ENCODE measurements around the gene PWP1. TPM values are rescaled to one million over a fixed set of nuclear protein-coding genes. Genes with fewer than 3 reads are reported as not detected.
A peak's percentile ranks its signal among the peaks of the same experiment; 100 is the strongest.

Gene PWP1
- total and polyA plus RNA-seq, 3 experiments from 2014 or later, result 71.3 to 80.2 (median 72.3) TPM

DNA sequence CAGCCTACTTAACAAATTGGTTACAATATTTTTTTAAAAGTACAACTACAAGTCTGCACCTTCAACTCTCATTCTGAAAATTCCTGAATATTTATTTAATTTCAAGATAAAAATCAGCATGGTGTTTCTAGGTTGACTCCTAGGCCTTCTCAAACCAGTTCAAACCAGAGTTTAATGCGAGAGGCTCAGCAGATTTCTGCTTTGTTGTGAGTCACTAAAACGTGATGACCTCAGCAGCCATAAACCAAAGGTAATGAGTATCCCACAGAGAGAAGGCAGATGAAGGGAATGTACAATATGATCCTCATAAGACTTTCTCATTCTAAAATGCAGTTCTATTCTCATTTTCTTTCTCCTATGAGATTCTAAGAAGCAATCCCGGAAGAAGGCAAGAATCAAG is 73.8 kb downstream of the PWP1 start:
- peak overlapping the region; percentile 64 for H3K27ac ChIP-seq (ENCODE audit: low read depth, low read length)
- POLR2A ChIA-PET, result interaction anchor here (0.6 to 0.7 kb wide), 2 partner anchors 23 to 379 kb away, joined by 3 to 4 read pairs; no protein-coding TSS in a partner anchor
- no peaks in the 10 kb centered on the region for H3K27me3 ChIP-seq (ENCODE audit: insufficient read depth, low read length, poor library complexity, severe bottlenecking)
- peaks cover 36% of the 10 kb centered on the region for H3K4me1 ChIP-seq (ENCODE audit: insufficient read depth, low read length)
- H3K4me3 ChIP-seq (ENCODE audit: low read length), result peak overlapping the region; percentile 93
- Mint-ChIP-seq H3K27ac (peak overlapping the region in 7 of 8 donors; percentile 54 to 97 (median 89)), H3K36me3 (peaks cover 2 to 47% (median 3%) of the 10 kb centered on the region in 3 donors), H3K4me3 (peak overlapping the region; percentile 88 to 95 (median 90)), H3K27me3 (no peaks in the 10 kb centered on the region), H3K4me1 (peaks cover 30 to 54% (median 50%) of the 10 kb centered on the region in 3 donors), H3K9me3 (no peaks in the 10 kb centered on the region)
- H3K9me3 ChIP-seq (ENCODE audit: low read length), result no peaks in the 10 kb centered on the region
- H3K36me3 ChIP-seq (ENCODE audit: insufficient read depth, low read length), result peaks cover 17% of the 10 kb centered on the region
- CTCF ChIA-PET, result no interaction called here
- DNase-seq, result no peak

DNA sequence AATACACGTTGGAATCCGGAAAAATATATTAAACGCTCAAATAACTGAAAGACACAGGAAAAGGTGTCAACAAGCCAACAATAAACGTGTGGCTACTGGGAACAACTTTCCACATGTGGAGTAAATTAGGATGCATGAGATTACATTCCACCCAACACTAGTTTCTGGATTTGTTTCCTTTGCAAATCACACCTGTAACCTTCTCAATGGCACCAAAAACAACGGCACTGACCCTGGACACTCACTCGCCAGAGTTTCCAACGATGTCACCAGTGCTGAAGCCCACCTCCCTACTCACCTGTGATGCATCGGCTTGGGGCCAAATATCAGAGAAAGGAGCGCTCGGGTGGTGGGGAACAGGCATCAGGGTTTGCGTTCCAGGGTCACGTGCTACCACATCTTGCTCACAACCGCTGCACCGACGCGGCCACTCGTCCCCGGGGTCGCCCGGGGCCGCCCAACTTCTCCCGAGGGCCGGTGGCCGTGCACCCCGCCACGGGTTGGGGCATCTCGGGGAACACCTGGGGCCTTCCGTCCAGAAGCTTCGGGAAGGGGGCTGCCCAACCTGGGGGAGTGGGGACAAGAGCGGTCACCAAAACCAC is 74.7 kb downstream of the PWP1 start:
- POLR2A ChIA-PET, result interaction anchor here (0.6 kb wide), 1 partner anchor 380 kb away, joined by 3 read pairs; no protein-coding TSS in a partner anchor
- peak; percentile 17 to 55 (median 24) for DNase-seq
- Histone ChIP-seq H3K27ac (ENCODE audit: low read depth, low read length) (peak overlapping the region; percentile 64), H3K9me3 (ENCODE audit: low read length) (no peaks in the 10 kb centered on the region), H3K36me3 (ENCODE audit: insufficient read depth, low read length) (peaks cover 10% of the 10 kb centered on the region), H3K27me3 (ENCODE audit: insufficient read depth, low read length, poor library complexity, severe bottlenecking) (no peaks in the 10 kb centered on the region), H3K4me3 (ENCODE audit: low read length) (peak overlapping the region; percentile 93), H3K4me1 (ENCODE audit: insufficient read depth, low read length) (peaks cover 36% of the 10 kb centered on the region)
- Mint-ChIP-seq H3K4me3 (peak overlapping the region; percentile 88 to 95 (median 90)), H3K27me3 (no peaks in the 10 kb centered on the region), H3K36me3 (peaks cover 2 to 38% (median 3%) of the 10 kb centered on the region in 3 donors), H3K27ac (peak overlapping the region in 7 of 8 donors; percentile 84 to 97 (median 89)), H3K9me3 (no peaks in the 10 kb centered on the region), H3K4me1 (peaks cover 30 to 51% (median 50%) of the 10 kb centered on the region in 3 donors)
- CTCF ChIA-PET, result no interaction called here

DNA sequence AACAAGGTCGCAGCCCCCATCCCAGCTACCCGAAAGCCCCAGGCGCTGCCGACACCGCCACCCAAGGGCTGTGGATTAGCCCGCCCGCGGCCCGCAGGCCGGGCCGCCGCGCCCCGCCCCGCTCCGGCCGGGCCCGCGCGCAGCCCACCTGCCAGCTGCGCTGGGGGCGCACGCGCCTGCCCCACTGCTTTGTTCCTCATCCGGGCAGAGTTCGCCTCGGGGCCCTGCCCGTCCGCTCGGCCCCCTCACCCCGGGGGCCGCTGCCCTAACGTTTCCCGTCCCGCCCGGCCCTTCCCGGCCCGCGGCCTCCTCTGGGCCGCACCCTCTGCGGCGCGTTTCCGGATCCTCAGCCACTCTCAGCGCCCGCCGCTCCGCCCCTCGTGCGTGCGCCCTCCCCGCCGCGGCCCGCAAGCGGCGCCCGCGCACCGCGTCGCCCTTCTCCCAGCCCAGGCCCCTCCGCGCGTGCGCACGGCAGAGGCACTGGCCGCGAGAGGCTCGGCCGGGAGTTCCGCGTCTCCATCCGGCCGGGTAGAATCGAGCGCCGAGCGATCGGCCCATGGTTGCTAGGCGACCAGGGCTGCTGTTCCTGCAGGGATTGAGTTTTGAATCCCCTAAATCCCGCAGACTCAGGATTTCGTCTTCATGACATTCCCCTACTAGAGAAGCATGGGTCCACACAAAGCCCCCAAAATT is 75.4 kb downstream of the PWP1 start, which contains the start of gene PRDM4:
PRDM4 (minus strand) TSS at position 329 of the 693 bp plus-strand sequence. CDS start 622 bp downstream, outside the sequence.
- CTCF ChIA-PET, result no interaction called here
- H3K27me3 Mint-ChIP-seq, result no peaks in the 10 kb centered on the region
- Histone ChIP-seq H3K27ac (ENCODE audit: low read depth, low read length) (peak within 1 kb of the TSS; percentile 81), H3K9me3 (ENCODE audit: low read length) (no peaks in the 10 kb centered on the region), H3K36me3 (ENCODE audit: insufficient read depth, low read length) (peaks cover 10% of the 10 kb centered on the region), H3K4me1 (ENCODE audit: insufficient read depth, low read length) (peaks cover 36% of the 10 kb centered on the region), H3K4me3 (ENCODE audit: low read length) (peak within 1 kb of the TSS; percentile 93), H3K27me3 (ENCODE audit: insufficient read depth, low read length, poor library complexity, severe bottlenecking) (no peaks in the 10 kb centered on the region)
- DNase-seq, result peak; percentile 86 to 94 (median 91)
- H3K27ac Mint-ChIP-seq, result peak within 1 kb of the TSS; percentile 92 to 98 (median 96)
- peak within 1 kb of the TSS; percentile 88 to 95 (median 90) for H3K4me3 Mint-ChIP-seq
- POLR2A ChIA-PET, result no interaction called here
- H3K36me3 Mint-ChIP-seq, result peaks cover 2 to 35% (median 3%) of the 10 kb centered on the region in 3 donors
- H3K9me3 Mint-ChIP-seq, result no peaks in the 10 kb centered on the region
- peaks cover 30 to 51% (median 50%) of the 10 kb centered on the region in 3 donors for H3K4me1 Mint-ChIP-seq

DNA sequence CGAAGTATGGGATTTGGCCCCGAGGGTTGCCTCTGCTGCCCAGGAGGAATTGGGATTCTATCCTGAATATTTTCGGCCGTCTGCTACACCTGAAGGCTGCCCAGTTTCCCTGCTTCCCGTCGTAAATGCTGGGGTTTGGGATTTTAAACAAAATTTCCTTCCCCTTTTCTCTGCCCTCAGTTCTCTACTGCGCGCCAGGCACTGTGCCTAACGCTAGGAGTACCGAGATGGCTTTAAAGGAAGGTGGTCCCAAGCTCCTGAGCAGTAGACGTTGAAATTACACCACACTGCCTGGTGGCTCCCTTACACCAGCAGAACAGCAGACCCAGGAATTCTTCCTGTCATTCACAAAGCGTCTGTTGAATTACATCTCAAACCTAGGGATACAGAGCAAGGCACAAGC is 75.9 kb downstream of the PWP1 start:
- Histone ChIP-seq H3K4me3 (ENCODE audit: low read length) (peak overlapping the region; percentile 84), H3K4me1 (ENCODE audit: insufficient read depth, low read length) (peaks cover 36% of the 10 kb centered on the region), H3K27ac (ENCODE audit: low read depth, low read length) (peak overlapping the region; percentile 81), H3K36me3 (ENCODE audit: insufficient read depth, low read length) (peaks cover 5% of the 10 kb centered on the region), H3K27me3 (ENCODE audit: insufficient read depth, low read length, poor library complexity, severe bottlenecking) (no peaks in the 10 kb centered on the region), H3K9me3 (ENCODE audit: low read length) (no peaks in the 10 kb centered on the region)
- ChIA-PET CTCF (no interaction called here), POLR2A (no interaction called here)
- no peak for DNase-seq
- peak overlapping the region; percentile 86 to 94 (median 89) for H3K4me3 Mint-ChIP-seq
- H3K4me1 Mint-ChIP-seq, result peaks cover 30 to 48% (median 47%) of the 10 kb centered on the region in 3 donors
- peaks cover 1 to 30% (median 3%) of the 10 kb centered on the region in 3 donors for H3K36me3 Mint-ChIP-seq
- H3K27me3 Mint-ChIP-seq, result no peaks in the 10 kb centered on the region
- no peaks in the 10 kb centered on the region for H3K9me3 Mint-ChIP-seq
- H3K27ac Mint-ChIP-seq, result peak overlapping the region; percentile 92 to 98 (median 94)

Other genes with a start within 250 kb of the PWP1 start
- gene PRDM4, start 75.3 kb downstream of the PWP1 start, total RNA-seq, result 10 to 100 TPM; 30.5 to 33.8 TPM
- 25.2 TPM for gene PRDM4, start 75.3 kb downstream of the PWP1 start, polyA plus RNA-seq
- gene ASCL4, start 88.9 kb downstream of the PWP1 start, total RNA-seq, result not detected
- not detected for gene ASCL4, start 88.9 kb downstream of the PWP1 start, polyA plus RNA-seq

Data from CD8-positive, alpha-beta memory T cell (primary cell).